A549 (cell line): ENCODE results near the gene UMOD.

Experiments used
- CBX2 ChIP-seq: fragments of 200-600 bp; sonication (generic); IDR thresholded peaks from 2 replicates; pipeline ENCODE4 v1.6.1; 2016; ENCODE audit warnings: low read depth, mild to moderate bottlenecking, borderline replicate concordance
- EHMT2 ChIP-seq: fragments of 200-600 bp; sonication (generic); IDR thresholded peaks from 2 replicates; pipeline ENCODE4 v1.6.1; 2016; ENCODE audit warnings: antibody characterized with exemption, low read depth, mild to moderate bottlenecking, moderate library complexity
- JUNB ChIP-seq: fragments of >200 bp; sonication (Bioruptor Twin); formaldehyde crosslinking; IDR thresholded peaks from 2 replicates; pipeline ENCODE4 v1.6.1; 2016
- NFE2L2 ChIP-seq: fragments of 150-350 bp; conservative IDR thresholded peaks from 2 replicates; pipeline ENCODE4 v1.6.1; 2014; ENCODE audit warnings: low read length
- NPAS2 ChIP-seq: fragments of 250-450 bp; sonication (Bioruptor Pico); IDR thresholded peaks from 2 replicates; pipeline ENCODE4 v1.8.0; 2022; ENCODE audit warnings: mild to moderate bottlenecking, moderate library complexity, borderline replicate concordance
- NR3C1 ChIP-seq: fragments of >200 bp; sonication (Bioruptor Twin); formaldehyde crosslinking; IDR thresholded peaks from 3 replicates; pipeline ENCODE4 v1.6.1; 2017
- POLR2A ChIP-seq: IDR thresholded peaks from 2 replicates; pipeline ENCODE4 v1.6.1; 2012; ENCODE audit warnings: mild to moderate bottlenecking, low read length
- RNF2 ChIP-seq: fragments of 200-600 bp; sonication (generic); IDR thresholded peaks from 2 replicates; pipeline ENCODE4 v1.6.1; 2016; ENCODE audit warnings: low read depth, mild to moderate bottlenecking, antibody characterized with exemption, moderate library complexity, borderline replicate concordance
- TP53 ChIP-seq: fragments of 250-450 bp; sonication (Bioruptor Pico); IDR thresholded peaks from 2 replicates; pipeline ENCODE4 v1.5.0; 2021; ENCODE audit warnings: mild to moderate bottlenecking, moderate library complexity
- TF ChIP-seq, protein P1 (sequence below): fragments of >200 bp; sonication (Bioruptor Twin); formaldehyde crosslinking; IDR thresholded peaks from 3 replicates; pipeline ENCODE4 v1.5.1; 2016

DNA sequence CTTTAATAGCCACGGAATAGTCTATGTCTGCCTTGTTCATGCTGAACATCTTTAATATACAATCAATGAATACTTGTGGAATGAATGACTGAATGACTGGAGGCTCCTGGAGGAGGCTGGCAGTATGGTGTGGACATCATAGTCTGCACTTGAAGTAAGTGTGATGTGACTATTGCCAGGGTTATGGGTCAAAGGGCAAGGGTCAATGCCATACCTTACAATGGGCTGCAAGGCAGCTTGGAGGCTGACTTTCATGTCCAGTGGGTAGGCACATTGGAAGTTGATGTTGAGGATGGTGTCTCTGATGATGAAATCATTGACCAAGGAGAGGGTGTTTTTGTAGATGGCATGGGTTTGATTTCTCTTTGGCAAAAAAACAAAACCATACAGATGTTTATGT lies 33.1 kb downstream of the UMOD start:
- TF ChIP-seq, protein P1, sequence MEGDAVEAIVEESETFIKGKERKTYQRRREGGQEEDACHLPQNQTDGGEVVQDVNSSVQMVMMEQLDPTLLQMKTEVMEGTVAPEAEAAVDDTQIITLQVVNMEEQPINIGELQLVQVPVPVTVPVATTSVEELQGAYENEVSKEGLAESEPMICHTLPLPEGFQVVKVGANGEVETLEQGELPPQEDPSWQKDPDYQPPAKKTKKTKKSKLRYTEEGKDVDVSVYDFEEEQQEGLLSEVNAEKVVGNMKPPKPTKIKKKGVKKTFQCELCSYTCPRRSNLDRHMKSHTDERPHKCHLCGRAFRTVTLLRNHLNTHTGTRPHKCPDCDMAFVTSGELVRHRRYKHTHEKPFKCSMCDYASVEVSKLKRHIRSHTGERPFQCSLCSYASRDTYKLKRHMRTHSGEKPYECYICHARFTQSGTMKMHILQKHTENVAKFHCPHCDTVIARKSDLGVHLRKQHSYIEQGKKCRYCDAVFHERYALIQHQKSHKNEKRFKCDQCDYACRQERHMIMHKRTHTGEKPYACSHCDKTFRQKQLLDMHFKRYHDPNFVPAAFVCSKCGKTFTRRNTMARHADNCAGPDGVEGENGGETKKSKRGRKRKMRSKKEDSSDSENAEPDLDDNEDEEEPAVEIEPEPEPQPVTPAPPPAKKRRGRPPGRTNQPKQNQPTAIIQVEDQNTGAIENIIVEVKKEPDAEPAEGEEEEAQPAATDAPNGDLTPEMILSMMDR: no peak
- TF ChIP-seq CBX2: no peak
- no peak for TF ChIP-seq RNF2
- TF ChIP-seq TP53: no peak
- no peak for TF ChIP-seq NPAS2 (CRISPR knock-in tag)
- no peak for TF ChIP-seq POLR2A
- no peak for TF ChIP-seq EHMT2
- TF ChIP-seq JUNB: no peak
- TF ChIP-seq NR3C1: no peak
- TF ChIP-seq NFE2L2: no peak
